Measurements from ENCODE around the gene RAB11FIP3. TPM values are rescaled to one million over a fixed set of nuclear protein-coding genes. Genes with fewer than 3 reads are reported as not detected.

RAB11FIP3 gene
- total RNA-seq, 2 donors from 2014 or later, result 33.2 to 93.2 TPM

- intact Hi-C loops (cut with DNase I), result no loop called here
- peak overlapping the region; percentile 84 to 94 for H3K4me3 ChIP-seq
Observed at GRCh38 chr16:568401-569258, 143.2 kb downstream of the RAB11FIP3 start.

GRCh38 chr16:569445-570254, 144.2 kb downstream of the RAB11FIP3 start, which contains the start of gene PIGQ:
TSS of gene PIGQ (plus strand) at chr16:569968. CDS start at chr16:574075, 4,107 bp downstream.
- intact Hi-C loops (cut with DNase I), result no loop called here
- Histone ChIP-seq H3K4me3 (peak within 1 kb of the TSS; percentile 84 to 94), H3K4me1 (replicated peaks) (no peaks in the 10 kb centered on the region), H3K9me3 (no peaks in the 10 kb centered on the region), H3K36me3 (peaks cover 3 to 7% of the 10 kb centered on the region in 2 donors), H3K27ac (peak within 1 kb of the TSS; percentile 71), H3K27me3 (replicated peaks; ENCODE audit: insufficient read depth) (no peaks in the 10 kb centered on the region)
- DNase-seq (ENCODE audit: low spot score), result peak; percentile 40
- TF ChIP-seq POLR2AphosphoS5 (IDR thresholded peaks at IDR 0.05), result no peak
- WGBS, result 3% methylated on average over 35 of the region's 87 CpGs

More at GRCh38 chr16:568401-569258, 143.2 kb downstream of the RAB11FIP3 start:
- Histone ChIP-seq H3K9me3 (no peaks in the 10 kb centered on the region), H3K27ac (peak overlapping the region in 1 of 2 donors; percentile 71), H3K36me3 (no peaks in the 10 kb centered on the region), H3K27me3 (replicated peaks; ENCODE audit: insufficient read depth) (no peaks in the 10 kb centered on the region), H3K4me1 (replicated peaks) (no peaks in the 10 kb centered on the region)
- no peak for TF ChIP-seq POLR2AphosphoS5 (IDR thresholded peaks at IDR 0.05)
- TF ChIP-seq CTCF (IDR thresholded peaks at IDR 0.05), result no peak
- TF ChIP-seq POLR2A (IDR thresholded peaks at IDR 0.05), result no peak
- no peak for DNase-seq (ENCODE audit: low spot score)
- 52% methylated on average over 10 of the region's 11 CpGs for WGBS

Small RNA genes lying within 50 kb of the gene (microRNA-seq; reads per million reads assigned to microRNA genes)
- gene MIR3176, result 1.0 reads per million, percentile 9 among the genes with 10 or more reads in this experiment
- gene MIR5587, result not detected

Small RNA genes lying within 50 kb of the gene (small RNA-seq; reads per million reads assigned to genes)
- gene MIR3176, result 0.28 to 0.30 reads per million in 2 donors
- 0 reads per million in 2 donors for gene MIR5587
- gene RF00019, result 0 reads per million in 2 donors
- gene Z98883.1, result 0 reads per million in 2 donors

Other genes with a start within 250 kb of the RAB11FIP3 start
- gene HBA1, start 249.0 kb upstream of the RAB11FIP3 start, total RNA-seq, result 10 to 100 TPM in 1 of 2 donors, not detected in 1; 43.4 TPM
- not detected for gene HBQ1, start 245.2 kb upstream of the RAB11FIP3 start, total RNA-seq
- 100 to 1,000 TPM in 1 of 2 donors, 10 to 100 TPM in 1; 55.1 to 108 TPM for gene LUC7L, start 196.2 kb upstream of the RAB11FIP3 start, total RNA-seq
- 100 to 1,000 TPM in 1 of 2 donors, 10 to 100 TPM in 1; 83.8 to 114 TPM for gene FAM234A, start 190.8 kb upstream of the RAB11FIP3 start, total RNA-seq
- gene RGS11, start 149.7 kb upstream of the RAB11FIP3 start, total RNA-seq, result 1 to 10 TPM; 2.3 to 5.9 TPM
- 1 to 10 TPM in 1 of 2 donors, under 1 TPM in 1; 0.41 to 7.0 TPM for gene ARHGDIG, start 145.1 kb upstream of the RAB11FIP3 start, total RNA-seq
- gene PDIA2, start 142.5 kb upstream of the RAB11FIP3 start, total RNA-seq, result 1 to 10 TPM in 1 of 2 donors, not detected in 1; 2.1 TPM
- gene AXIN1, start 72.9 kb upstream of the RAB11FIP3 start, total RNA-seq, result 10 to 100 TPM; 31.2 to 35.2 TPM
- 10 to 100 TPM; 83.4 to 84.3 TPM for gene MRPL28, start 55.1 kb upstream of the RAB11FIP3 start, total RNA-seq
- 100 to 1,000 TPM in 1 of 2 donors, 10 to 100 TPM in 1; 36.8 to 207 TPM for gene PGAP6, start 43.7 kb upstream of the RAB11FIP3 start, total RNA-seq
- 100 to 1,000 TPM; 137 to 185 TPM for gene NME4, start 28.4 kb upstream of the RAB11FIP3 start, total RNA-seq
- gene DECR2, start 23.8 kb upstream of the RAB11FIP3 start, total RNA-seq, result 10 to 100 TPM; 23.7 to 38.5 TPM
- gene CAPN15, start 102.1 kb downstream of the RAB11FIP3 start, total RNA-seq, result 10 to 100 TPM; 59.7 to 80.7 TPM
- 1 to 10 TPM in 1 of 2 donors, not detected in 1; 5.1 TPM for gene PRR35, start 134.7 kb downstream of the RAB11FIP3 start, total RNA-seq
- 1 to 10 TPM; 2.9 to 6.2 TPM for gene NHLRC4, start 141.4 kb downstream of the RAB11FIP3 start, total RNA-seq
- 10 to 100 TPM; 70.1 to 85.8 TPM for gene PIGQ, start 144.3 kb downstream of the RAB11FIP3 start, total RNA-seq
- 10 to 100 TPM; 41.8 to 68.0 TPM for gene RAB40C, start 164.4 kb downstream of the RAB11FIP3 start, total RNA-seq
- gene WFIKKN1, start 205.3 kb downstream of the RAB11FIP3 start, total RNA-seq, result 1 to 10 TPM; 1.5 to 1.9 TPM
- gene METTL26, start 210.7 kb downstream of the RAB11FIP3 start, total RNA-seq, result 100 to 1,000 TPM; 179 to 207 TPM
- 10 to 100 TPM; 59.5 to 61.6 TPM for gene MCRIP2, start 216.2 kb downstream of the RAB11FIP3 start, total RNA-seq
- gene WDR90, start 223.7 kb downstream of the RAB11FIP3 start, total RNA-seq, result 10 to 100 TPM; 36.8 to 60.4 TPM
- 100 to 1,000 TPM; 101 to 169 TPM for gene RHOT2, start 242.5 kb downstream of the RAB11FIP3 start, total RNA-seq

All from prostate gland (tissue), 2 donors.